ENCODE data around the gene CC2D2A.

CC2D2A gene

GRCh38 chr4:15466596-15466995 is 3.1 kb upstream of the CC2D2A start:
- DNase-seq (ENCODE audit: low read depth in 2 of 2): no peak

- DNase-seq (ENCODE audit: low read depth in 2 of 2): no peak
Observed at GRCh38 chr4:15470128-15470475, 420 bp downstream of the CC2D2A start.

- no peak for DNase-seq (ENCODE audit: low read depth in 2 of 2)
Observed at GRCh38 chr4:15476396-15476795, 6.7 kb downstream of the CC2D2A start.

- DNase-seq (ENCODE audit: low read depth in 2 of 2): no peak
Observed at GRCh38 chr4:15478724-15479088, 9.0 kb downstream of the CC2D2A start.

- no peak for DNase-seq (ENCODE audit: low read depth in 2 of 2)
Observed at GRCh38 chr4:15479089-15479912, 9.6 kb downstream of the CC2D2A start.

GRCh38 chr4:15479913-15480185 is 10.2 kb downstream of the CC2D2A start:
- DNase-seq (ENCODE audit: low read depth in 2 of 2): no peak

GRCh38 chr4:15481961-15482745 is 12.5 kb downstream of the CC2D2A start:
- DNase-seq (ENCODE audit: low read depth in 2 of 2): no peak

GRCh38 chr4:15482842-15483241 is 13.2 kb downstream of the CC2D2A start:
- DNase-seq (ENCODE audit: low read depth in 2 of 2): no peak

- DNase-seq (ENCODE audit: low read depth in 2 of 2): no peak
Observed at GRCh38 chr4:15488136-15488535, 18.5 kb downstream of the CC2D2A start.

GRCh38 chr4:15488658-15489470 is 19.2 kb downstream of the CC2D2A start:
- DNase-seq (ENCODE audit: low read depth in 2 of 2): no peak

GRCh38 chr4:15489551-15489950 is 19.9 kb downstream of the CC2D2A start:
- DNase-seq (ENCODE audit: low read depth in 2 of 2): no peak

- no peak for DNase-seq (ENCODE audit: low read depth in 2 of 2)
Observed at GRCh38 chr4:15493411-15493810, 23.7 kb downstream of the CC2D2A start.

- DNase-seq (ENCODE audit: low read depth in 2 of 2): no peak
Observed at GRCh38 chr4:15495621-15496020, 25.9 kb downstream of the CC2D2A start.

- DNase-seq (ENCODE audit: low read depth in 2 of 2): no peak
Observed at GRCh38 chr4:15498356-15498755, 28.7 kb downstream of the CC2D2A start.

- DNase-seq (ENCODE audit: low read depth in 2 of 2): no peak
Observed at GRCh38 chr4:15500701-15501100, 31.0 kb downstream of the CC2D2A start.

- no peak for DNase-seq (ENCODE audit: low read depth in 2 of 2)
Observed at GRCh38 chr4:15501941-15502340, 32.3 kb downstream of the CC2D2A start.

- DNase-seq (ENCODE audit: low read depth in 2 of 2): no peak
Observed at GRCh38 chr4:15502384-15502783, 32.7 kb downstream of the CC2D2A start.

GRCh38 chr4:15504041-15504440 is 34.4 kb downstream of the CC2D2A start:
- no peak for DNase-seq (ENCODE audit: low read depth in 2 of 2)

- DNase-seq (ENCODE audit: low read depth in 2 of 2): no peak
Observed at GRCh38 chr4:15506464-15506863, 36.8 kb downstream of the CC2D2A start.

GRCh38 chr4:15507679-15508078 is 38.0 kb downstream of the CC2D2A start:
- no peak for DNase-seq (ENCODE audit: low read depth in 2 of 2)

- no peak for DNase-seq (ENCODE audit: low read depth in 2 of 2)
Observed at GRCh38 chr4:15510961-15511360, 41.3 kb downstream of the CC2D2A start.

- no peak for DNase-seq (ENCODE audit: low read depth in 2 of 2)
Observed at GRCh38 chr4:15513545-15513944, 43.9 kb downstream of the CC2D2A start.

GRCh38 chr4:15515106-15515505 is 45.4 kb downstream of the CC2D2A start:
- no peak for DNase-seq (ENCODE audit: low read depth in 2 of 2)
